Thoracic aorta (tissue), 2 donors: ENCODE data around the gene A4GNT. TPM values are rescaled to one million over a fixed set of nuclear protein-coding genes. Genes with fewer than 3 reads are reported as not detected.

Experiments
- ATAC-seq: fragments of 150-250 bp; one replicate; pipeline ENCODE4 v1.8.0; 2017; ENCODE audit warnings: low read depth; ENCODE audit not compliant: insufficient number of reproducible peaks, low FRiP score
- DNase-seq: peaks from one replicate; pipeline ENCODE4 v3.0.0-alpha.2; 2020; ENCODE audit warnings: low spot score
- H3K27ac ChIP-seq, 2 donors: fragments of 200-600 bp; sonication (generic); 1 replicate in 1 of 2; 2 replicates in 1 of 2; pipeline ENCODE4 v1.5.1; 2016; ENCODE audit warnings: mild to moderate bottlenecking in 2 of 2, moderate library complexity in 2 of 2
- H3K27me3 ChIP-seq: fragments of 200-600 bp; sonication (generic); replicated peaks from 2 replicates; pipeline ENCODE4 v1.6.0; 2016; ENCODE audit warnings: mild to moderate bottlenecking; ENCODE audit not compliant: insufficient read depth
- H3K36me3 ChIP-seq: fragments of 200-600 bp; sonication (generic); one replicate; pipeline ENCODE4 v1.5.1; 2016
- H3K4me1 ChIP-seq, 2 donors: fragments of 200-600 bp; sonication (generic); 1 replicate in 1 of 2; 2 replicates in 1 of 2; pipeline versions ENCODE4 v1.5.1 to v1.6.0; 2016; ENCODE audit warnings: low read depth in 2 of 2, mild to moderate bottlenecking in 1 of 2; ENCODE audit not compliant: control insufficient read depth in 1 of 2
- H3K4me3 ChIP-seq: fragments of 200-600 bp; sonication (generic); 2 replicates; pipeline ENCODE4 v1.5.1; 2016; ENCODE audit warnings: mild to moderate bottlenecking
- H3K9me3 ChIP-seq: fragments of 200-600 bp; sonication (generic); 2 replicates; pipeline ENCODE4 v1.5.1; 2016
- CTCF ChIP-seq: fragments of 200-600 bp; sonication (generic); IDR thresholded peaks from one replicate; pipeline ENCODE4 v1.5.1; 2019; ENCODE audit warnings: antibody characterized with exemption
- total RNA-seq, 2 donors: library from RNA; depleted of rRNA; stranded (reverse); fragments of >200 nt; gene quantifications; one replicate each; pipeline versions ENCODE4 v1.1.0 to v1.2.3, GENCODE V29; 2016

The A4GNT gene
- total RNA-seq, 2 donors from 2014 or later: not detected

GRCh38 chr3:138078901-138079344 lies 53.3 kb downstream of the A4GNT start:
- H3K27me3 ChIP-seq: no peaks in the 10 kb centered on the region
- no peak overlapping the region for H3K4me3 ChIP-seq
- peaks cover 36% of the 10 kb centered on the region for H3K36me3 ChIP-seq
- no peak for TF ChIP-seq CTCF
- H3K9me3 ChIP-seq: no peaks in the 10 kb centered on the region
- ATAC-seq (no peak), DNase-seq (no peak)
- no peak overlapping the region for H3K27ac ChIP-seq
- no peaks in the 10 kb centered on the region for H3K4me1 ChIP-seq

GRCh38 chr3:138078096-138078495 lies 54.1 kb downstream of the A4GNT start:
- Histone ChIP-seq H3K4me3 (no peak overlapping the region), H3K36me3 (peaks cover 36% of the 10 kb centered on the region), H3K27me3 (no peaks in the 10 kb centered on the region), H3K9me3 (no peaks in the 10 kb centered on the region), H3K4me1 (no peaks in the 10 kb centered on the region), H3K27ac (no peak overlapping the region)
- no peak for TF ChIP-seq CTCF
- ATAC-seq: no peak
- no peak for DNase-seq

Other genes with a start within 250 kb of the A4GNT start
- 1 to 10 TPM in 1 of 2 donors, not detected in 1; 7.3 TPM for gene CLDN18, start 122.2 kb downstream of the A4GNT start, total RNA-seq
- 100 to 1,000 TPM in 1 of 2 donors, 10 to 100 TPM in 1; 61.1 to 110 TPM for gene DZIP1L, start 16.8 kb downstream of the A4GNT start, total RNA-seq
- 10 to 100 TPM in 1 of 2 donors, 1 to 10 TPM in 1; 9.9 to 12.6 TPM for gene DBR1, start 42.5 kb upstream of the A4GNT start, total RNA-seq
- 100 to 1,000 TPM in 1 of 2 donors, 10 to 100 TPM in 1; 82.7 to 189 TPM for gene ARMC8, start 54.9 kb upstream of the A4GNT start, total RNA-seq
- gene NME9, start 197.5 kb upstream of the A4GNT start, total RNA-seq: not detected
- 10 to 100 TPM; 58.6 to 62.3 TPM for gene MRAS, start 216.2 kb upstream of the A4GNT start, total RNA-seq